RWPE1 (cell line): ENCODE data around the gene LDLRAD4.

Experiments
- CTCF ChIA-PET: fragments of 350-600 bp; sonication (Branson Sonifier 250); formaldehyde crosslinking; extraction: SDS; loops from one replicate; lab custom pipeline; 2021; lab: Yijun Ruan, JAX
- POLR2A ChIA-PET: fragments of 400-600 bp; formaldehyde crosslinking; extraction: SDS; loops from one replicate; lab custom pipeline; 2020; ENCODE audit warnings: antibody characterized with exemption; ENCODE audit not compliant: low non-redundant PET; lab: Yijun Ruan, JAX
- DNase-seq: peaks from one replicate; pipeline ENCODE4 v3.0.0; 2012; ENCODE audit warnings: low spot score
- H3K27ac ChIP-seq: fragments of 450-650 bp; 2 replicates; pipeline ENCODE4 v1.5.1; 2017
- TF ChIP-seq, protein P1 (sequence below): fragments of 450-650 bp; conservative IDR thresholded peaks from 2 replicates; pipeline ENCODE4 v1.5.1; 2017; ENCODE audit warnings: low read depth, mild to moderate bottlenecking

The LDLRAD4 gene

DNA sequence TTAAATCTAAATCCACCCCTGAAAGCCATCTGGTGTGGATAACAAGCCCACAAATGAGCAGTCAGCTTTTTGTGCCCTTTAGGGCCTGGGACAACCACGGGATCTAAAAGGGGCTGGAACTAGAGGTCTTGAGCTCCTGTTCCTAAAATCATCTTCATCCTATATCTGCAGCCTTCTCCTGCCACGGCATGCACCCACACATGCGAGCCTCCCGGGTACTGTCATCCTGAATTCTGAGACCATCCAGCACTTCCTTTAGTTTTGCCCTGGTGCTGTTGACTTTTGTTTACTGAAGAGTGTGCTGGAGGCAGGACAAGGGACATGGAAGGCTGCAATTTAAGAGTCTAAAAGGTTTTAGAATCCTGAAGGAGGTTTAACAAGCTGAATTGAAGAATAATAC is 324.6 kb downstream of the LDLRAD4 start:
- TF ChIP-seq, protein P1, sequence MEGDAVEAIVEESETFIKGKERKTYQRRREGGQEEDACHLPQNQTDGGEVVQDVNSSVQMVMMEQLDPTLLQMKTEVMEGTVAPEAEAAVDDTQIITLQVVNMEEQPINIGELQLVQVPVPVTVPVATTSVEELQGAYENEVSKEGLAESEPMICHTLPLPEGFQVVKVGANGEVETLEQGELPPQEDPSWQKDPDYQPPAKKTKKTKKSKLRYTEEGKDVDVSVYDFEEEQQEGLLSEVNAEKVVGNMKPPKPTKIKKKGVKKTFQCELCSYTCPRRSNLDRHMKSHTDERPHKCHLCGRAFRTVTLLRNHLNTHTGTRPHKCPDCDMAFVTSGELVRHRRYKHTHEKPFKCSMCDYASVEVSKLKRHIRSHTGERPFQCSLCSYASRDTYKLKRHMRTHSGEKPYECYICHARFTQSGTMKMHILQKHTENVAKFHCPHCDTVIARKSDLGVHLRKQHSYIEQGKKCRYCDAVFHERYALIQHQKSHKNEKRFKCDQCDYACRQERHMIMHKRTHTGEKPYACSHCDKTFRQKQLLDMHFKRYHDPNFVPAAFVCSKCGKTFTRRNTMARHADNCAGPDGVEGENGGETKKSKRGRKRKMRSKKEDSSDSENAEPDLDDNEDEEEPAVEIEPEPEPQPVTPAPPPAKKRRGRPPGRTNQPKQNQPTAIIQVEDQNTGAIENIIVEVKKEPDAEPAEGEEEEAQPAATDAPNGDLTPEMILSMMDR, result no peak
- POLR2A ChIA-PET, result no interaction called here

DNA sequence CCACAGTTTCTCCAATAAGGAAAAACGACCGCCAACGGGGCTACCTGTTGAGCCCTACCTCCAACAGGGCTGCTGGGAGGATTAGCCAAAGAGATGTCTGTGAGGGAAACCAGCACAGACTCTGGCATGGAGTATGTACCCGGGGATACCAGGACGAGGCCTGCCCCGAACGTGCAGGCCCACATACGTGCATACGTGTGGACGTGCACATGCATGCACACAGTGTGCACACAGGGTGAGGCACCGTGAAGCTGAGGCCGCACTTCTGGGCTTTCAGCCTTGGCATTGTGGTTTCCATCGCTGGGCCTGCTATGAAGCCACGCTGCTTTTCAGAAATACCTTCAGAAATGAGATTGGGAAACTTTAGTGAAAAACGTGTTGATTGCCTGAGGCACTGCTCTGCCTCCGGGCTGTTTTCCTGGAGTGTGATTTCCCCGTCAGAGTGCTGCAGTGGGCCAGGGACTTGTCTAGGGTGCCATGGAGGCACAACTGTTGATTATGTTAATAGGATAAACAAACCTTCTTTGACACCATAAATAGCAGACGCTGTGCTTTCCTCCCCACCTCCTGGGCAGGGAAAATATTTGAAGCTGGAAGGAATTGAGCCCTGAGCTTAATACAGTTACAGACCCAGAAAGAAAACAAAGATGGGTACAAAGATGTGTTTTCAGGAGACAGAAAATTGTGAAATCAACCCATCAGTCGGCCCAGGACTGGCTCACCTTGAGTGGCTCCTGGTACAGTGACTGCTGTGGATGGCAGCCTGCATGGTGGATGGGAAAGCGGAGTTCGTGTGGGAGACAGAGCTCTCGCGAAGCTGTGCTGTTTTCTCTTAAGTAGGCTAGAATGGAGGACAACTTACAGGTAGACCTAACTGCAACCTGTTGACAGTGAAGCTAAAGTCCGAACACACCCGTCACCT is 325.5 kb downstream of the LDLRAD4 start:
- POLR2A ChIA-PET, result no interaction called here
- CTCF ChIA-PET, result no interaction called here
- DNase-seq, result no peak
- H3K27ac ChIP-seq, result no peak overlapping the region
- TF ChIP-seq, protein P1, result no peak

More for the DNA sequence above, 324.6 kb downstream of the LDLRAD4 start:
- DNase-seq, result no peak
- H3K27ac ChIP-seq, result no peak overlapping the region
- CTCF ChIA-PET, result interaction anchor here (0.6 kb wide), 1 partner anchor 343 kb away, joined by 3 read pairs; no protein-coding TSS in a partner anchor

DNA sequence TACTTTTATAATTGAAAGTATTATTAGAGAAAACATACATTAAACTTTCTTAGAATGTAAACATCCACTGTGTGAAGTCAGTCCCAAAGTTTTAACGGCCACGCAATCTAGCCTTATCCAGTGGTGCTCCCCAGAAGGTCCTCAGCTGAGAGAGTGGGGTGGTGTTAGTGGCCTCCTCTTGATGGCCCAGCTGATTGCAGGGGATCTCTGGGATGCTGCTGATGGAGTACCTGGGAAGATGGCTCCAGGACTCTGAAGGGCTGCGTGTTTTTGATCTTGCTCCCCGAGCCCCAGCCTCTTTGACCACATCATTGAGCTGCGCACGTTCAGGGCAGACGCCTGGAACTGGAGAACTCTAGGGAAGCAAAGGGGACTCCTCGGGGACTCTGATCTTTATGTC is 326.4 kb downstream of the LDLRAD4 start:
- ChIA-PET POLR2A (no interaction called here), CTCF (no interaction called here)
- DNase-seq, result no peak
- TF ChIP-seq, protein P1, result no peak
- H3K27ac ChIP-seq, result no peak overlapping the region

DNA sequence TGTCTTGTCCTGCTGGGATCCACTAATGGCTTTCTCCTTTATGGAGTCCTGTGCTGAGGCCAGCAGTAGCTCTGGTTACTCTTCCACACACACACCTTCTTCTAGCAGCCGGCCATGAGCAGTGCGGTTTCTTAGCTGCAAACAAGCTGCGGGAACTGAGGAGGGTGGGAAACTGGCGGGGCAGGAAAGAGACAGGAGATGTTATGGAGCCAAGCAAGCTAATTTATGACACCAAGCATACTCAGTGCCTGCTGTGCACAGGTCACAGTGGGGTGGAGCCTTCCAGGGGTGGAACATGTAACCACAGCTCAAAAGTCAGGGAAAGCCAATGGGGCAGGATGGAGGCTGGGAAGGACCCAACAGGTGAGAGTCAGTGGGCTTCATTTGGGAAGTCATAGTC is 327.0 kb downstream of the LDLRAD4 start:
- POLR2A ChIA-PET, result no interaction called here
- CTCF ChIA-PET, result no interaction called here
- no peak for DNase-seq
- H3K27ac ChIP-seq, result no peak overlapping the region
- TF ChIP-seq, protein P1, result no peak

DNA sequence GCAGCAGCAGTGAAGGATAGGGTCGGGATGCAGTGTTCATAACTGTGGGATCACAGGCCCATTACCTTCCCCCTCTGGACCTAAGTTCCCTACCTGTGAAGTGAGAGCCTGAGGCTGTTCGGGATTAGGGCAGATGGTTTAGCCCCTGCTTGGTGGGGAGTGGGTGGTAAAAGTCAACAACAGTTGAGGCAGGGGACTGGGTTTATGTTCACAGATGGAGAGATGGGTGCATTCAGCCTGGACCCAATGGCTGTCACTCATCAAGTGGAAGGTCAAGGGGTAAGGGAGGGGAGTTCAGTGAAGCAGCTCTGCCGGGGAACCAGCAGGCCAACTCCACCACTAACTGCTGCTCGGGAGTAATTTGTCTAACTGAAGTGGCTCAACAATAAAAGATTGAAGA is 327.4 kb downstream of the LDLRAD4 start:
- H3K27ac ChIP-seq, result no peak overlapping the region
- ChIA-PET CTCF (no interaction called here), POLR2A (no interaction called here)
- no peak for DNase-seq
- TF ChIP-seq, protein P1, result no peak

DNA sequence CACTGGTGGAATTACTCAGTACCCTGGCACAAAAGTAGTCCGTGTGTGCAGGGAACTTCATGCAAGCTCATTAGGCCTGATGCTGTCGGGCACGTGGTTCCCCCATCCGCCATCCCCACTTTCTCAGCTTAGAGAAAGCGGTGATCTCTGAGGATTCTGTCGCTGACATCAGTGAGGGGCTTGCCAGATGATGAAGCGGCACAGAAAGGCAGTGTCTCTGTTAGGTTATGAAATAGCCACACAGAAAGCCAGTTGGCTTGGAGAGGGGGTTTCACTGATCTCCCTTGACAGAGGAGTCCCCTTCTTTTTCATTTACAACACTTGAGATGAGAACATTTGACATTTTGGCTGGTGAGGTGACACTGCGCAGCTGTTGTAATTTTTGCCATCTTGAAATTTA is 328.1 kb downstream of the LDLRAD4 start:
- TF ChIP-seq, protein P1, result no peak
- DNase-seq, result no peak
- CTCF ChIA-PET, result no interaction called here
- H3K27ac ChIP-seq, result no peak overlapping the region
- POLR2A ChIA-PET, result no interaction called here
